ENCODE results near the gene MRLN.

MRLN gene

DNA sequence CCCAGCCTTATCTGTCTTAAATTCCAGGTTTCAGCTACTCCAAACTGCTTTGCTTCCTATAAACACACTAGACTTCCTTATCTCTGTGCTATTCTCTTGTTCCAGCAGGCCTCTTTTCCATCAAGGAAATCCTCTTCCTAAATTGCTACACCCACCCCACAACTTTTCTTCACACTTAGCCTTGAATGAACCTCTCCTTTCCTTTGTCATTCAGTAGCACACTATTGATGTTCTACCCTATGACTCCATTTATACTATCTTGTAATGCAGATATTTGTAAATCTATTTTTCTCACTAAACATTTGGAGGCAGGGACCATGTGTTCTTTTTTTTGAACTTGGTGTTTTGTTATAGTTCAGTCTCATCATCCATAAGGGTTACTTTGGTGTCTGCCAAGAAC lies 47.3 kb downstream of the MRLN start:
- no peak for DNase-seq (ENCODE audit: low read depth)

- DNase-seq (ENCODE audit: low read depth) = no peak
Measured at GRCh38 chr10:59704630-59705029, 48.6 kb downstream of the MRLN start.

- no peak for DNase-seq (ENCODE audit: low read depth)
Measured at GRCh38 chr10:59702347-59702746, 50.9 kb downstream of the MRLN start.

- no peak for DNase-seq (ENCODE audit: low read depth)
Measured at GRCh38 chr10:59700709-59701108, 52.5 kb downstream of the MRLN start.

DNA sequence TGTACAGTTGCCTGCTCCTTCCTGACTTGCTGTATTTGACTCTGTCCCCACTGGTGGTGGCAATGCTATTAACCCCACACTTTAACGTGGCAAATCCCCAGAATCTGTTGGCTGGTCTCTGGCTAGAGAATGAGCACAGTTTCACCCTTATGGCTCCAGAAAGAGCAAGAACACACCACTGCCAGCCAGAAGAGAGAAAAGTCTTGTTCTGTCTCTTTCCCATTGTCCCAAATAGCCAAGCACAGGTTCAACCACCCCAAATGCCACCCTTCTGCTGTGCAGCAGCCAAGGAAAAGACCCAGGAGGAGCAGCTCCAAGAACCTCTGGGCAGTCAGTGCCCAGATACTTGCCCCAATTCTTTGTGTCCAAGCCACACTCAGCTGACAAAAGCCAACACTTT lies 54.9 kb downstream of the MRLN start:
- no peak for DNase-seq (ENCODE audit: low read depth)

DNA sequence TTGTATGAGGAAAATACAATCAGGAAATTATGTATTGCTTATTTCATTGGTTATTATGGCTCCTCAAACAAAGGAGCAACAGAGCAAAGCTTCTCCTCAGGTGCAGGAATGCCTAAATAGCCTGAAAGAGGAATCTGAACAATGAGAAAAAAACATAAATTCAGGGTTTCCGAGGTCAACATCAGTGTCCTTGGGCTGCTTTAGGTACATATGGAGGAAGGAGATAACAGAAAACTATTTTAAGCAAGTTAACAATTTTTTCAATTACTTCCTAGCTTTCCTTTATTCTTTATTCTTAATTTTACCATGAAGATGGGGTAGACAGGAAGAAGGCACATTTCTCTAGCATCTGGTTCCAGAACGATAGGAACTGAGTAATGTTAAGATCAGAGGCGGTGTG lies 57.6 kb downstream of the MRLN start:
- DNase-seq (ENCODE audit: low read depth) = no peak

DNA sequence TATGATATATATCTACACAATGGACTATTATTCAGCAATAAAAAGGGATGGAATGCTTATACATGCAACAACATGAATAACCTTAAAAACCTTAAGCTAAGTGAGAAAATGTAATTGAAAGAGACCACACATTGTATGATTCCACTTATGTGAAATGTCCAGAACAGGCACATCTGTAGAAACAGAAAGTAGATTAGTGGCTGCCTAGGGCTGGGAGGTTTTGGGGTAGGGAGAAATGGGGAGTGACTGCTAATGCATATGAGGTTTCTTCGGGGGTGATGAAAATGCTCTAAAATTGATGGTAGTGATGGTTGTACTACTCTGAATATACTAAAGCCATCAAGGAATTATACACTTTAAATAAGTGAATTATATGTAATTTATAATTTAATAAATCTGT lies 58.3 kb downstream of the MRLN start:
- DNase-seq (ENCODE audit: low read depth) = no peak

- DNase-seq (ENCODE audit: low read depth) = no peak
Measured at GRCh38 chr10:59692113-59692512, 61.1 kb downstream of the MRLN start.

- no peak for DNase-seq (ENCODE audit: low read depth)
Measured at GRCh38 chr10:59688921-59689351, 64.3 kb downstream of the MRLN start.

DNA sequence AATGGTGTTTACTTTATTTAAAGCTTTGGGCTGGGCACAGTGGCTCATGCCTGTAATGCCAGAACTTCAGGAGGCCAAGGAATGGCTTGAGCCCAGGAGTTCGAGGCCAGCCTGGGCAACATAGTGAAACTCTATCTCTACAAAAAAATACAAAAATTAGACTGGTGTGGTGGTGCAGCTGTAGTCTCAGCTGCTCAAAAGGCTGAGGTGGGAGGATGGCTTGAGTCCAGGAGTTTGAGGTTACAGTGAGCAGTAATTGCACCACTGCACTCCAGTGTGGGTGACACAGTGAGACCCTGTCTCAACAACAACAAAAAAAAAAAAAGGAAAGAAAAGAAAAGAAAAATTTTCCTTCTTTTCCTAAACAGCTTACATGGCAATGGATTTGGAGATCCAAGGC lies 65.6 kb downstream of the MRLN start:
- DNase-seq (ENCODE audit: low read depth) = no peak

Data from T-helper 22 cell (primary cell).